Measurements from ENCODE around the gene PYGL.

- TF ChIP-seq, protein P1, sequence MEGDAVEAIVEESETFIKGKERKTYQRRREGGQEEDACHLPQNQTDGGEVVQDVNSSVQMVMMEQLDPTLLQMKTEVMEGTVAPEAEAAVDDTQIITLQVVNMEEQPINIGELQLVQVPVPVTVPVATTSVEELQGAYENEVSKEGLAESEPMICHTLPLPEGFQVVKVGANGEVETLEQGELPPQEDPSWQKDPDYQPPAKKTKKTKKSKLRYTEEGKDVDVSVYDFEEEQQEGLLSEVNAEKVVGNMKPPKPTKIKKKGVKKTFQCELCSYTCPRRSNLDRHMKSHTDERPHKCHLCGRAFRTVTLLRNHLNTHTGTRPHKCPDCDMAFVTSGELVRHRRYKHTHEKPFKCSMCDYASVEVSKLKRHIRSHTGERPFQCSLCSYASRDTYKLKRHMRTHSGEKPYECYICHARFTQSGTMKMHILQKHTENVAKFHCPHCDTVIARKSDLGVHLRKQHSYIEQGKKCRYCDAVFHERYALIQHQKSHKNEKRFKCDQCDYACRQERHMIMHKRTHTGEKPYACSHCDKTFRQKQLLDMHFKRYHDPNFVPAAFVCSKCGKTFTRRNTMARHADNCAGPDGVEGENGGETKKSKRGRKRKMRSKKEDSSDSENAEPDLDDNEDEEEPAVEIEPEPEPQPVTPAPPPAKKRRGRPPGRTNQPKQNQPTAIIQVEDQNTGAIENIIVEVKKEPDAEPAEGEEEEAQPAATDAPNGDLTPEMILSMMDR (IDR thresholded peaks at IDR 0.05) = no peak
- TF ChIP-seq POLR2A (IDR thresholded peaks at IDR 0.05) = no peak
Measured at GRCh38 chr14:50875359-50876070, 68.8 kb downstream of the PYGL start.
